CD4-positive, alpha-beta memory T cell (primary cell): Measurements from ENCODE around the gene NENF. TPM values are rescaled to one million over a fixed set of nuclear protein-coding genes. Genes with fewer than 3 reads are reported as not detected.

Experiments
- CTCF ChIA-PET: fragments of 350-600 bp; sonication (Branson Sonifier 250); formaldehyde crosslinking; loops from one replicate; lab custom pipeline; 2021; ENCODE audit warnings: inconsistent platforms; ENCODE audit not compliant: partially characterized antibody; lab: Charles Lee
- POLR2A ChIA-PET: fragments of 350-600 bp; sonication (Branson Sonifier 250); formaldehyde crosslinking; loops from one replicate; lab custom pipeline; 2021; ENCODE audit not compliant: partially characterized antibody; lab: Charles Lee
- DNase-seq, 5 donors: peaks; one replicate each; pipeline versions ENCODE4 v3.0.0 to v3.0.0-alpha.2; 2020 to 2022; ENCODE audit warnings: mixed read lengths in 1 of 5
- H3K27ac ChIP-seq: one replicate; pipeline ENCODE4 v1.7.0; 2013; ENCODE audit warnings: low read depth, low read length
- H3K27me3 ChIP-seq: 2 replicates; pipeline ENCODE4 v1.7.0; 2013; ENCODE audit warnings: mild to moderate bottlenecking, low read length, moderate library complexity; ENCODE audit not compliant: insufficient read depth
- H3K36me3 ChIP-seq: 2 replicates; pipeline ENCODE4 v1.7.0; 2013; ENCODE audit warnings: mild to moderate bottlenecking, low read length, moderate library complexity; ENCODE audit not compliant: insufficient read depth
- H3K4me1 ChIP-seq: 2 replicates; pipeline ENCODE4 v1.7.0; 2013; ENCODE audit warnings: mild to moderate bottlenecking, low read length, moderate library complexity; ENCODE audit not compliant: insufficient read depth
- H3K4me3 ChIP-seq, 2 donors: one replicate each; pipeline ENCODE4 v1.7.0; 2013; ENCODE audit warnings: low read length in 2 of 2, mild to moderate bottlenecking in 1 of 2
- H3K9me3 ChIP-seq, 2 donors: one replicate each; pipeline ENCODE4 v1.7.0; 2013; ENCODE audit warnings: low read length in 2 of 2, control low read depth in 1 of 2; ENCODE audit not compliant: control insufficient read depth in 1 of 2
- H3K27ac Mint-ChIP-seq, 7 donors: one replicate each; pipeline ENCODE4 v1.8.0; 2020 to 2021; ENCODE audit warnings: mixed read lengths in 7 of 7, mild to moderate bottlenecking in 6 of 7, inconsistent platforms in 3 of 7, moderate library complexity in 3 of 7
- H3K27me3 Mint-ChIP-seq, 2 donors: one replicate each; pipeline ENCODE4 v1.8.0; 2020 to 2021; ENCODE audit warnings: mixed read lengths in 2 of 2
- H3K36me3 Mint-ChIP-seq, 2 donors: one replicate each; pipeline ENCODE4 v1.8.0; 2020 to 2021; ENCODE audit warnings: mixed read lengths in 2 of 2, inconsistent platforms in 1 of 2, mild to moderate bottlenecking in 1 of 2
- H3K4me1 Mint-ChIP-seq, 4 donors: one replicate each; pipeline ENCODE4 v1.8.0; 2020 to 2021; ENCODE audit warnings: mixed read lengths in 4 of 4, mild to moderate bottlenecking in 1 of 4
- H3K4me3 Mint-ChIP-seq, 8 donors: one replicate each; pipeline ENCODE4 v1.8.0; 2020 to 2021; ENCODE audit warnings: mixed read lengths in 8 of 8, mild to moderate bottlenecking in 7 of 8, moderate library complexity in 6 of 8, inconsistent platforms in 3 of 8
- H3K9me3 Mint-ChIP-seq, 8 donors: one replicate each; pipeline ENCODE4 v1.8.0; 2020 to 2021; ENCODE audit warnings: mixed read lengths in 8 of 8, mild to moderate bottlenecking in 5 of 8, inconsistent platforms in 3 of 8, moderate library complexity in 1 of 8
- intact Hi-C: fragments of 100-400 bp; cut with micrococcal nuclease; formaldehyde crosslinking; loops from one replicate; pipeline ENCODE4 v1.15.1; 2023
- polyA plus RNA-seq, 2 donors: library from polyadenylated mRNA; unstranded; fragments of 300-500 nt; fragmentation: Illumina TruSeq; gene quantifications; one replicate each; pipeline ENCODE4 v1.2.3, GENCODE V29; 2021
- total RNA-seq, 2 experiments: library from RNA; stranded (reverse); gene quantifications; one replicate each; pipeline ENCODE4 v1.2.3, GENCODE V29; 2021

NENF gene
- total and polyA plus RNA-seq, 4 experiments from 2014 or later: 18.7 to 76.2 (median 31.8) TPM

- no peaks in the 10 kb centered on the region for H3K27me3 ChIP-seq
- H3K9me3 ChIP-seq: no peaks in the 10 kb centered on the region
- H3K4me3 Mint-ChIP-seq: no peak overlapping the region
- POLR2A ChIA-PET: no interaction called here
- H3K4me1 ChIP-seq: peaks cover 20% of the 10 kb centered on the region
- peaks cover 3% of the 10 kb centered on the region in 2 donors for H3K27me3 Mint-ChIP-seq
- CTCF ChIA-PET: interaction anchor here (1.1 to 1.6 kb wide), 2 partner anchors 369 to 396 kb away, joined by 3 to 8 read pairs; partner anchors contain the start of genes DTL and INTS7
- no peak overlapping the region for H3K27ac ChIP-seq
- intact Hi-C loops: loop anchor here (5.0 to 10.0 kb wide), 3 partner anchors 126 to 756 kb away; partner anchors contain the start of genes LPGAT1 and NEK2
- H3K27ac Mint-ChIP-seq: no peak overlapping the region
- H3K36me3 ChIP-seq: no peaks in the 10 kb centered on the region
- H3K4me3 ChIP-seq: no peak overlapping the region
- H3K4me1 Mint-ChIP-seq: peaks cover 10 to 33% (median 18%) of the 10 kb centered on the region in 4 donors
- no peaks in the 10 kb centered on the region for H3K36me3 Mint-ChIP-seq
- no peaks in the 10 kb centered on the region for H3K9me3 Mint-ChIP-seq
- no peak for DNase-seq
Observed at GRCh38 chr1:212430955-212431394, 1.7 kb upstream of the NENF start.

GRCh38 chr1:212431644-212432043, 1.1 kb upstream of the NENF start:
- H3K36me3 Mint-ChIP-seq: no peaks in the 10 kb centered on the region
- H3K27me3 ChIP-seq: no peaks in the 10 kb centered on the region
- peaks cover 20% of the 10 kb centered on the region for H3K4me1 ChIP-seq
- no peaks in the 10 kb centered on the region for H3K9me3 ChIP-seq
- CTCF ChIA-PET: interaction anchor here (1.1 to 1.7 kb wide), 3 partner anchors 24 to 361 kb away, joined by 4 to 8 read pairs (median 6); no protein-coding TSS in a partner anchor
- peak overlapping the region in 7 of 8 donors; percentile 5 to 67 (median 43) for H3K4me3 Mint-ChIP-seq
- peaks cover 10 to 34% (median 18%) of the 10 kb centered on the region in 4 donors for H3K4me1 Mint-ChIP-seq
- H3K27me3 Mint-ChIP-seq: peaks cover 3% of the 10 kb centered on the region in 2 donors
- no peaks in the 10 kb centered on the region for H3K9me3 Mint-ChIP-seq
- H3K36me3 ChIP-seq: no peaks in the 10 kb centered on the region
- DNase-seq: no peak
- POLR2A ChIA-PET: interaction anchor here (1.4 to 2.3 kb wide), 3 partner anchors 17 to 360 kb away, joined by 5 to 8 read pairs (median 7); partner anchors contain the start of genes NSL1, PACC1 and TATDN3
- no peak overlapping the region for H3K4me3 ChIP-seq
- no peak overlapping the region for H3K27ac ChIP-seq
- peak overlapping the region in 1 of 7 donors; percentile 18 for H3K27ac Mint-ChIP-seq
- intact Hi-C loops: loop anchor here (1.0 to 10.0 kb wide), 5 partner anchors 17 to 757 kb away; partner anchors contain the start of genes LPGAT1, NEK2, PACC1 and PPP2R5A

- Histone ChIP-seq H3K36me3 (no peaks in the 10 kb centered on the region), H3K27me3 (no peaks in the 10 kb centered on the region), H3K9me3 (no peaks in the 10 kb centered on the region), H3K4me1 (peaks cover 20% of the 10 kb centered on the region), H3K27ac (no peak overlapping the region), H3K4me3 (peak overlapping the region in 1 of 2 donors; percentile 56)
- peaks cover 3% of the 10 kb centered on the region in 2 donors for H3K27me3 Mint-ChIP-seq
- H3K27ac Mint-ChIP-seq: peak overlapping the region in 3 of 7 donors; percentile 31 to 81 (median 47)
- no peak for DNase-seq
- no peaks in the 10 kb centered on the region for H3K9me3 Mint-ChIP-seq
- intact Hi-C loops: loop anchor here (1.0 to 10.0 kb wide), 5 partner anchors 18 to 757 kb away; partner anchors contain the start of genes LPGAT1, NEK2, PACC1 and PPP2R5A
- H3K4me3 Mint-ChIP-seq: peak overlapping the region; percentile 74 to 81 (median 76)
- ChIA-PET POLR2A (interaction anchor here (1.0 to 2.3 kb wide), 6 partner anchors 10 to 359 kb away, joined by 3 to 8 read pairs (median 5); partner anchors contain the start of genes NSL1, PACC1 and TATDN3), CTCF (interaction anchor here (1.1 to 1.7 kb wide), 3 partner anchors 24 to 362 kb away, joined by 4 to 8 read pairs (median 6); no protein-coding TSS in a partner anchor)
- H3K36me3 Mint-ChIP-seq: no peaks in the 10 kb centered on the region
- peaks cover 10 to 34% (median 18%) of the 10 kb centered on the region in 4 donors for H3K4me1 Mint-ChIP-seq
Observed at GRCh38 chr1:212432272-212432660, 454 bp upstream of the NENF start.

GRCh38 chr1:212433577-212434462, 1.1 kb downstream of the NENF start:
- DNase-seq: no peak
- Mint-ChIP-seq H3K4me3 (peak overlapping the region; percentile 77 to 86 (median 83)), H3K9me3 (no peaks in the 10 kb centered on the region), H3K27me3 (peaks cover 1 to 3% of the 10 kb centered on the region in 2 donors), H3K27ac (peak overlapping the region in 6 of 7 donors; percentile 21 to 86 (median 66)), H3K36me3 (no peaks in the 10 kb centered on the region), H3K4me1 (peaks cover 11 to 39% (median 18%) of the 10 kb centered on the region in 4 donors)
- POLR2A ChIA-PET: interaction anchor here (0.9 to 2.3 kb wide), 5 partner anchors 8 to 1107 kb away, joined by 3 to 8 read pairs (median 5); partner anchors contain the start of genes PACC1 and TRAF5
- Histone ChIP-seq H3K36me3 (no peaks in the 10 kb centered on the region), H3K4me1 (peaks cover 20% of the 10 kb centered on the region), H3K4me3 (peak overlapping the region; percentile 56 to 63), H3K27ac (peak overlapping the region; percentile 29), H3K27me3 (no peaks in the 10 kb centered on the region), H3K9me3 (no peaks in the 10 kb centered on the region)
- CTCF ChIA-PET: interaction anchor here (1.7 kb wide), 1 partner anchor 363 kb away, joined by 6 read pairs; no protein-coding TSS in a partner anchor
- intact Hi-C loops: loop anchor here (5.0 to 10.0 kb wide), 3 partner anchors 123 to 759 kb away; partner anchors contain the start of genes LPGAT1 and NEK2

GRCh38 chr1:212434992-212435391, 2.3 kb downstream of the NENF start:
- DNase-seq: no peak
- Histone ChIP-seq H3K27ac (no peak overlapping the region), H3K27me3 (no peaks in the 10 kb centered on the region), H3K4me3 (no peak overlapping the region), H3K9me3 (no peaks in the 10 kb centered on the region), H3K36me3 (no peaks in the 10 kb centered on the region), H3K4me1 (peaks cover 20% of the 10 kb centered on the region)
- ChIA-PET POLR2A (no interaction called here), CTCF (no interaction called here)
- no peaks in the 10 kb centered on the region for H3K9me3 Mint-ChIP-seq
- H3K27me3 Mint-ChIP-seq: peaks cover 0 to 1% of the 10 kb centered on the region in 2 donors
- no peaks in the 10 kb centered on the region for H3K36me3 Mint-ChIP-seq
- H3K27ac Mint-ChIP-seq: no peak overlapping the region
- peak overlapping the region in 1 of 8 donors; percentile 8 for H3K4me3 Mint-ChIP-seq
- intact Hi-C loops: loop anchor here (5.0 to 10.0 kb wide), 3 partner anchors 122 to 760 kb away; partner anchors contain the start of genes LPGAT1 and NEK2
- peaks cover 11 to 39% (median 18%) of the 10 kb centered on the region in 4 donors for H3K4me1 Mint-ChIP-seq

- Mint-ChIP-seq H3K9me3 (no peaks in the 10 kb centered on the region), H3K27me3 (no peaks in the 10 kb centered on the region), H3K4me3 (no peak overlapping the region), H3K4me1 (peaks cover 9 to 29% (median 16%) of the 10 kb centered on the region in 4 donors), H3K27ac (peak overlapping the region in 3 of 7 donors; percentile 32 to 54 (median 42)), H3K36me3 (no peaks in the 10 kb centered on the region)
- Histone ChIP-seq H3K27ac (no peak overlapping the region), H3K4me3 (no peak overlapping the region), H3K36me3 (peaks cover under 1% of the 10 kb centered on the region), H3K4me1 (peaks cover 19% of the 10 kb centered on the region), H3K27me3 (no peaks in the 10 kb centered on the region), H3K9me3 (no peaks in the 10 kb centered on the region)
- no peak for DNase-seq
- POLR2A ChIA-PET: no interaction called here
- CTCF ChIA-PET: interaction anchor here (1.5 to 2.7 kb wide), 3 partner anchors 18 to 22 kb away, joined by 3 to 8 read pairs (median 7); no protein-coding TSS in a partner anchor
- intact Hi-C loops: loop anchor here (10.0 kb wide), 2 partner anchors 602 to 762 kb away; partner anchors contain the start of genes LPGAT1 and NEK2
Observed at GRCh38 chr1:212437179-212437798, 4.6 kb downstream of the NENF start.
